ENCODE measurements around the gene CCDC188.

DNA sequence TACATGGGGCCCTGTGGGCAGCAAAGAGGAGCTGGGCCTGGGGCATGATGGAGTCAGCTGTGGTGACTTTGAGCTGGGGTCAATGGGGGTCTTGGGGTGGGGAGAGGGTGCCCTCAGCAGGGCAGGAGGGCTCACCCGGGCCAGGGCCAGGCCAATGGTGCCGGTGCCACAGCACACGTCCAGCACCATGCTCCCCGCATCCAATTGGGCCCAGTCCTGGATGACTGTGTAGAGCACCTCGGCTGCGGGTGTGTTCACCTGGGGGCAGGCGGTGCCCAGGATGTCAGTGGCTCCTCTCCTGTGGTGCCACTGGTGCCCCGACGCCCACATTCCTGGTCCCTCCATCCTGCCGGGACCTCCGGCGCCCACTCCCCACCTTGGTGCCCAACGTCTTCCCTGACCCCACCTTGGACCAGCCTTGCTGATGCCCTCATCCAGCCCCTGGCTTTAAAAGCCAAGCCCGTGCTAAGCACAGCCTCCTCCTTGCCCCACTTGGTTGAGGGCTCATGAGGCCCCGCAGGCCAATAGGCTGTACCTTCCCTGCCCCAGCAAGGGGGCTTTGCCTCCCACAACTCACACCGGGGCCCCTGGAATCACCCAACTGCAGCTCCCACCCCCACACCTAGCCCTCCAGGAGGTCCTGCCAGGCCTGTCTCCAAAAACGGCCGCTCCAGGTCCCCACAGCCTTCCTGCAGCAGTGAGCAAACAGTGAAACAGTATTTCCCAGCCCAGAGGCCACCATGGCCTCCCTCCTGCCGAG, 37.1 kb downstream of the CCDC188 start:
- TF ChIP-seq, protein P1, sequence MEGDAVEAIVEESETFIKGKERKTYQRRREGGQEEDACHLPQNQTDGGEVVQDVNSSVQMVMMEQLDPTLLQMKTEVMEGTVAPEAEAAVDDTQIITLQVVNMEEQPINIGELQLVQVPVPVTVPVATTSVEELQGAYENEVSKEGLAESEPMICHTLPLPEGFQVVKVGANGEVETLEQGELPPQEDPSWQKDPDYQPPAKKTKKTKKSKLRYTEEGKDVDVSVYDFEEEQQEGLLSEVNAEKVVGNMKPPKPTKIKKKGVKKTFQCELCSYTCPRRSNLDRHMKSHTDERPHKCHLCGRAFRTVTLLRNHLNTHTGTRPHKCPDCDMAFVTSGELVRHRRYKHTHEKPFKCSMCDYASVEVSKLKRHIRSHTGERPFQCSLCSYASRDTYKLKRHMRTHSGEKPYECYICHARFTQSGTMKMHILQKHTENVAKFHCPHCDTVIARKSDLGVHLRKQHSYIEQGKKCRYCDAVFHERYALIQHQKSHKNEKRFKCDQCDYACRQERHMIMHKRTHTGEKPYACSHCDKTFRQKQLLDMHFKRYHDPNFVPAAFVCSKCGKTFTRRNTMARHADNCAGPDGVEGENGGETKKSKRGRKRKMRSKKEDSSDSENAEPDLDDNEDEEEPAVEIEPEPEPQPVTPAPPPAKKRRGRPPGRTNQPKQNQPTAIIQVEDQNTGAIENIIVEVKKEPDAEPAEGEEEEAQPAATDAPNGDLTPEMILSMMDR (conservative IDR thresholded peaks at IDR 0.05; ENCODE audit: low read depth, low read length) = no peak
- no peak for TF ChIP-seq EZH2phosphoT487 (IDR thresholded peaks at IDR 0.05; ENCODE audit: borderline replicate concordance, low read length)

All from PC-3 (cell line).